Hepatocyte (in vitro differentiated cells): ENCODE results near the gene TPGS1.

Experiments
- EZH2 ChIP-seq: fragments of 200-600 bp; sonication (generic); IDR thresholded peaks from 2 replicates; pipeline ENCODE4 v1.6.1; 2016; ENCODE audit warnings: antibody characterized with exemption, mild to moderate bottlenecking, borderline replicate concordance
- EZH2phosphoT487 ChIP-seq: fragments of 200-600 bp; sonication (generic); IDR thresholded peaks from one replicate; pipeline ENCODE4 v1.6.1; 2018; ENCODE audit warnings: antibody characterized with exemption, mild to moderate bottlenecking, low read depth, moderate library complexity; ENCODE audit not compliant: unreplicated experiment, severe bottlenecking
- TF ChIP-seq, protein P1 (sequence below): fragments of 200-600 bp; sonication (generic); IDR thresholded peaks from 2 replicates; pipeline ENCODE4 v1.5.1; 2016; ENCODE audit warnings: antibody characterized with exemption, mild to moderate bottlenecking; ENCODE audit not compliant: poor library complexity

DNA sequence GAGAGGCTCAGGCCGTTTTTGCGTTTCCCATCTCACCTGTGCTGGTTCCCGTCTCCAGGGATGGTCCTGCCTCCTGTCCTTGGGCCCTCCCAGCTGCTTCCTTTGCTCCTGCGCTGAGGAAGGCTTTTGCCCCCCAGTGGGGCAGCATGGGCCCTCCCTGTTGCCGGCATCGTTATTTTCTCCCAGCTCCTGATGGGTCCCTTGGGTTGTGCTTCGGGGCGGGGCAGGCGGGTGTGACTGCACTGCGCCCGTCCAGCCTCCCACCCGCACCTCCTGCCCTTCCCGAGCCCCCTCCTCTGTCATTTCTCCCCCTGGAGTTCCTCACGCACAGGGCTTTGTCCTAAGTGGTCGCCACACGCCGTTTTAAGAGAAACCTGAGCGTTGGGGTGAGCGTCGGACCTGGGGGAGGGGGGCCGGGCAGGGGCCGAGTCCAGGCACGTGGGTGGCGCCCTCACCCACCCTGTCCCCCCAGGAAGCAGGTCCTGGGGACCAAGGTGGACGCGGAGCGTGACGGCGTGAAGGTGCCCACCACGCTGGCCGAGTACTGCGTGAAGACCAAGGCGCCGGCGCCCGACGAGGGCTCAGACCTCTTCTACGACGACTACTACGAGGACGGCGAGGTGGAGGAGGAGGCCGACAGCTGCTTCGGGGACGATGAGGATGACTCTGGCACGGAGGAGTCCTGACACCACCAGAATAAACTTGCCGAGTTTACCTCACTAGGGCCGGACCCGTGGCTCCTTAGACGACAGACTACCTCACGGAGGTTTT is 33.8 kb downstream of the TPGS1 start:
- TF ChIP-seq, protein P1, sequence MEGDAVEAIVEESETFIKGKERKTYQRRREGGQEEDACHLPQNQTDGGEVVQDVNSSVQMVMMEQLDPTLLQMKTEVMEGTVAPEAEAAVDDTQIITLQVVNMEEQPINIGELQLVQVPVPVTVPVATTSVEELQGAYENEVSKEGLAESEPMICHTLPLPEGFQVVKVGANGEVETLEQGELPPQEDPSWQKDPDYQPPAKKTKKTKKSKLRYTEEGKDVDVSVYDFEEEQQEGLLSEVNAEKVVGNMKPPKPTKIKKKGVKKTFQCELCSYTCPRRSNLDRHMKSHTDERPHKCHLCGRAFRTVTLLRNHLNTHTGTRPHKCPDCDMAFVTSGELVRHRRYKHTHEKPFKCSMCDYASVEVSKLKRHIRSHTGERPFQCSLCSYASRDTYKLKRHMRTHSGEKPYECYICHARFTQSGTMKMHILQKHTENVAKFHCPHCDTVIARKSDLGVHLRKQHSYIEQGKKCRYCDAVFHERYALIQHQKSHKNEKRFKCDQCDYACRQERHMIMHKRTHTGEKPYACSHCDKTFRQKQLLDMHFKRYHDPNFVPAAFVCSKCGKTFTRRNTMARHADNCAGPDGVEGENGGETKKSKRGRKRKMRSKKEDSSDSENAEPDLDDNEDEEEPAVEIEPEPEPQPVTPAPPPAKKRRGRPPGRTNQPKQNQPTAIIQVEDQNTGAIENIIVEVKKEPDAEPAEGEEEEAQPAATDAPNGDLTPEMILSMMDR, result no peak
- TF ChIP-seq EZH2 (no peak), EZH2phosphoT487 (no peak)
